AG04450 (cell line): ENCODE measurements around the gene MRPS7. TPM values are rescaled to one million over a fixed set of nuclear protein-coding genes. Genes with fewer than 3 reads are reported as not detected.
A peak's percentile ranks its signal among the peaks of the same experiment; 100 is the strongest.

Source experiments
- CTCF ChIA-PET: fragments of 300-600, 350-600 bp; formaldehyde crosslinking; extraction: SDS; loops from one replicate; lab custom pipeline; 2022; ENCODE audit warnings: antibody characterized with exemption, inconsistent platforms; lab: Charles Lee
- POLR2A ChIA-PET: fragments of 350-600 bp; formaldehyde crosslinking; extraction: SDS; loops from one replicate; lab custom pipeline; 2021; ENCODE audit warnings: antibody characterized with exemption, inconsistent platforms; lab: Yijun Ruan, JAX
- DNase-seq: peaks from one replicate; pipeline ENCODE4 v3.0.0-alpha.2; 2011; ENCODE audit warnings: low read depth, low spot score
- H3K27ac ChIP-seq: one replicate; pipeline ENCODE4 v1.5.1; 2012; ENCODE audit warnings: low read depth, low read length, control low read depth
- H3K27me3 ChIP-seq: one replicate; pipeline ENCODE4 v1.6.0; 2012; ENCODE audit warnings: low read length; ENCODE audit not compliant: control insufficient read depth, insufficient read depth
- H3K4me3 ChIP-seq: 2 replicates; pipeline ENCODE4 v1.5.1; 2011; ENCODE audit warnings: mild to moderate bottlenecking, low read depth, low read length, control low read depth
- H3K9me3 ChIP-seq: 2 replicates; pipeline ENCODE4 v1.5.1; 2012; ENCODE audit warnings: low read length; ENCODE audit not compliant: control insufficient read depth, insufficient read depth
- CTCF ChIP-seq: IDR thresholded peaks from 2 replicates; pipeline ENCODE4 v1.5.1; 2011; ENCODE audit warnings: low read depth, low read length, control low read depth, inconsistent platforms
- polyA plus RNA-seq: library from polyadenylated mRNA; depleted of rRNA; stranded (reverse); fragments of >200 nt; gene quantifications from 2 replicates; pipeline ENCODE4 v1.2.3, GENCODE V29; 2011

The MRPS7 gene
- polyA plus RNA-seq, 1 experiment = 53.8 TPM

- no peak overlapping the region for H3K27ac ChIP-seq
- no peak for TF ChIP-seq CTCF
- no peaks in the 10 kb centered on the region; the same call in 1 of the 2 replicates for H3K9me3 ChIP-seq
- H3K27me3 ChIP-seq = no peaks in the 10 kb centered on the region
- CTCF ChIA-PET = interaction anchor here (0.6 kb wide), 1 partner anchor 136 kb away, joined by 3 read pairs; no protein-coding TSS in a partner anchor
- DNase-seq = no peak
- H3K4me3 ChIP-seq = no peak overlapping the region
- POLR2A ChIA-PET = no interaction called here
These were observed 4.9 kb downstream of the MRPS7 start for GRCh38 chr17:75266316-75267152.

- DNase-seq = no peak
- POLR2A ChIA-PET = no interaction called here
- no peaks in the 10 kb centered on the region; the same call in 1 of the 2 replicates for H3K9me3 ChIP-seq
- no peak overlapping the region for H3K4me3 ChIP-seq
- no peak overlapping the region for H3K27ac ChIP-seq
- TF ChIP-seq CTCF = no peak
- no peaks in the 10 kb centered on the region for H3K27me3 ChIP-seq
- CTCF ChIA-PET = interaction anchor here (0.6 kb wide), 1 partner anchor 136 kb away, joined by 3 read pairs; no protein-coding TSS in a partner anchor
These were observed 5.4 kb downstream of the MRPS7 start for GRCh38 chr17:75267153-75267410.

GRCh38 chr17:75267411-75268232 lies 5.9 kb downstream of the MRPS7 start:
- no peaks in the 10 kb centered on the region for H3K27me3 ChIP-seq
- no peak overlapping the region for H3K4me3 ChIP-seq
- no peak overlapping the region for H3K27ac ChIP-seq
- DNase-seq = no peak
- ChIA-PET POLR2A (no interaction called here), CTCF (interaction anchor here (4.5 kb wide), 1 partner anchor 146 kb away, joined by 31 read pairs; no protein-coding TSS in a partner anchor)
- TF ChIP-seq CTCF = no peak
- no peaks in the 10 kb centered on the region; the same call in 1 of the 2 replicates for H3K9me3 ChIP-seq

GRCh38 chr17:75269844-75270217 lies 8.2 kb downstream of the MRPS7 start:
- CTCF ChIA-PET = interaction anchor here (0.5 to 4.5 kb wide), 9 partner anchors 9 to 146 kb away, joined by 3 to 70 read pairs (median 4); partner anchors contain the start of genes GGA3 and MRPS7
- DNase-seq = no peak
- Histone ChIP-seq H3K9me3 (no peaks in the 10 kb centered on the region; the same call in 1 of the 2 replicates), H3K27me3 (no peaks in the 10 kb centered on the region), H3K27ac (no peak overlapping the region), H3K4me3 (peak overlapping the region; percentile 78)
- TF ChIP-seq CTCF = no peak
- POLR2A ChIA-PET = interaction anchor here (1.3 to 3.1 kb wide), 3 partner anchors 8 to 163 kb away, joined by 6 to 29 read pairs (median 24); partner anchors contain the start of genes GGA3, MRPS7 and SLC25A19
